SK-N-SH (cell line): ENCODE measurements around the gene HDAC4. TPM values are rescaled to one million over a fixed set of nuclear protein-coding genes. Genes with fewer than 3 reads are reported as not detected.
A peak's percentile ranks its signal among the peaks of the same experiment; 100 is the strongest.

Experiments used
- CTCF ChIA-PET: fragments of 300-600, 350-600 bp; formaldehyde crosslinking; extraction: SDS; loops from one replicate; lab custom pipeline; 2021; lab: Yijun Ruan, JAX
- POLR2A ChIA-PET: fragments of 350-600 bp; sonication (Branson Sonifier 250); formaldehyde crosslinking; extraction: SDS; loops from one replicate; lab custom pipeline; 2020; ENCODE audit warnings: antibody characterized with exemption, inconsistent platforms; lab: Yijun Ruan, JAX
- DNase-seq: peaks from one replicate; pipeline ENCODE4 v3.0.0; 2012
- H2AFZ ChIP-seq: fragments of 200-600 bp; sonication (generic); 2 replicates; pipeline ENCODE4 v1.8.1; 2016; ENCODE audit warnings: antibody characterized with exemption, mild to moderate bottlenecking, low read depth
- H3F3A ChIP-seq: fragments of 200-600 bp; sonication (generic); replicated peaks from 2 replicates; pipeline ENCODE3; 2016; ENCODE audit warnings: antibody characterized with exemption, mild to moderate bottlenecking; ENCODE audit not compliant: insufficient read depth
- H3K27ac ChIP-seq, 2 experiments: fragments of 200-500 bp in 1 of 2; fragments of 200-600 bp in 1 of 2; sonication (Bioruptor generic) in 1 of 2; sonication (generic), shearing (Covaris generic) in 1 of 2; 2 replicates each; pipeline versions ENCODE4 v1.5.1 to v1.6.1; 2014 to 2016; ENCODE audit warnings: low read depth in 2 of 2, inconsistent platforms in 1 of 2, low read length in 1 of 2, mild to moderate bottlenecking in 1 of 2, mixed read lengths in 1 of 2
- H3K27me3 ChIP-seq: fragments of 200-600 bp; sonication (generic), shearing (Covaris generic); 2 replicates; pipeline ENCODE4 v1.6.1; 2016; ENCODE audit warnings: mixed run types; ENCODE audit not compliant: insufficient read depth
- H3K36me3 ChIP-seq, 2 experiments: fragments of 200-500 bp in 1 of 2; fragments of 200-600 bp in 1 of 2; sonication (Bioruptor generic) in 1 of 2; sonication (generic) in 1 of 2; replicated peaks in 1 of 2; 2 replicates each; pipeline versions ENCODE3 to v1.5.1; 2014 to 2016; ENCODE audit warnings: low read length in 1 of 2, mild to moderate bottlenecking in 1 of 2; ENCODE audit not compliant: insufficient read depth in 2 of 2, control insufficient read depth in 1 of 2
- H3K4me1 ChIP-seq, 2 experiments: fragments of 200-500 bp in 1 of 2; fragments of 200-600 bp in 1 of 2; sonication (Bioruptor generic) in 1 of 2; sonication (generic), shearing (Covaris generic) in 1 of 2; 2 replicates each; pipeline versions ENCODE4 v1.5.1 to v1.6.1; 2014 to 2016; ENCODE audit warnings: low read depth in 1 of 2, low read length in 1 of 2, mixed run types in 1 of 2; ENCODE audit not compliant: insufficient read depth in 2 of 2, control insufficient read depth in 1 of 2
- H3K4me2 ChIP-seq: fragments of 200-600 bp; sonication (generic), shearing (Covaris generic); 2 replicates; pipeline ENCODE4 v1.6.1; 2017; ENCODE audit warnings: mixed run types
- H3K4me3 ChIP-seq, 2 experiments: fragments of 200-500 bp in 1 of 2; fragments of 200-600 bp in 1 of 2; sonication (Bioruptor generic) in 1 of 2; sonication (generic), shearing (Covaris generic) in 1 of 2; 2 replicates each; pipeline versions ENCODE4 v1.5.1 to v1.8.1; 2014 to 2016; ENCODE audit warnings: low read depth in 2 of 2, inconsistent platforms in 1 of 2, low read length in 1 of 2, mild to moderate bottlenecking in 1 of 2, mixed read lengths in 1 of 2, moderate library complexity in 1 of 2
- H3K79me2 ChIP-seq: fragments of 200-600 bp; sonication (generic); 2 replicates; pipeline ENCODE4 v1.8.1; 2017; ENCODE audit warnings: mild to moderate bottlenecking; ENCODE audit not compliant: insufficient read depth
- H3K9ac ChIP-seq: fragments of 200-600 bp; sonication (generic); 2 replicates; pipeline ENCODE4 v1.6.1; 2017; ENCODE audit warnings: mixed run types
- H3K9me2 ChIP-seq: fragments of 200-600 bp; sonication (generic); 2 replicates; pipeline ENCODE4 v1.6.1; 2017; ENCODE audit warnings: mixed run types
- H3K9me3 ChIP-seq: fragments of 200-600 bp; sonication (generic); 2 replicates; pipeline ENCODE4 v1.6.1; 2017; ENCODE audit warnings: mixed run types, mild to moderate bottlenecking, moderate library complexity
- H4K20me1 ChIP-seq: fragments of 200-600 bp; sonication (generic); 2 replicates; pipeline ENCODE4 v1.6.1; 2017; ENCODE audit warnings: mild to moderate bottlenecking, mixed run types; ENCODE audit not compliant: insufficient read depth
- CHD2 ChIP-seq: fragments of 150-350 bp; IDR thresholded peaks from 2 replicates; pipeline ENCODE4 v1.6.1; 2018; ENCODE audit warnings: low read length; ENCODE audit not compliant: partially characterized antibody
- EP300 ChIP-seq, 2 experiments: IDR thresholded peaks; 2 replicates each; pipeline versions ENCODE4 v1.4.0 to v1.6.1; 2012; ENCODE audit warnings: borderline replicate concordance in 1 of 2, low read depth in 1 of 2, low read length in 1 of 2
- FOXJ3 ChIP-seq: sonication (generic); formaldehyde crosslinking; IDR thresholded peaks from 2 replicates; pipeline ENCODE4 v1.5.1; 2020; ENCODE audit warnings: mild to moderate bottlenecking, missing genetic modification reagents
- GATA2 ChIP-seq: sonication (generic); formaldehyde crosslinking; IDR thresholded peaks from 2 replicates; pipeline ENCODE4 v1.5.0; 2020; ENCODE audit warnings: mild to moderate bottlenecking, missing genetic modification reagents
- JUND ChIP-seq: IDR thresholded peaks from 2 replicates; pipeline ENCODE4 v1.4.0; 2012
- NFIC ChIP-seq: IDR thresholded peaks from 2 replicates; pipeline ENCODE4 v1.4.0; 2012; ENCODE audit warnings: borderline replicate concordance
- POLR2AphosphoS5 ChIP-seq: IDR thresholded peaks from 2 replicates; pipeline ENCODE4 v1.6.1; 2012; ENCODE audit warnings: low read depth, low read length
- RCOR1 ChIP-seq: fragments of 150-350 bp; IDR thresholded peaks from 2 replicates; pipeline ENCODE4 v1.6.1; 2017; ENCODE audit warnings: antibody characterized with exemption, low read length
- RFX5 ChIP-seq: IDR thresholded peaks from 2 replicates; pipeline ENCODE4 v1.6.1; 2012; ENCODE audit warnings: mild to moderate bottlenecking, improper control_type of control experiment, low read length
- RXRA ChIP-seq: IDR thresholded peaks from 2 replicates; pipeline ENCODE4 v1.4.0; 2012; ENCODE audit warnings: low read depth, mild to moderate bottlenecking, borderline replicate concordance
- YY1 ChIP-seq: IDR thresholded peaks from 2 replicates; pipeline ENCODE4 v1.4.0; 2012; ENCODE audit warnings: low read depth, mild to moderate bottlenecking
- WGBS: methylation state at CpG from one replicate; pipeline ENCODE4 v1.1.6; 2017; ENCODE audit warnings: low lambda C conversion rate; 5-methylcytosine and 5-hydroxymethylcytosine counted together
- polyA plus RNA-seq, 3 experiments: library from polyadenylated mRNA; depleted of rRNA; stranded (reverse); fragments of >200 nt; gene quantifications; 2 replicates each; pipeline ENCODE4 v1.2.3, GENCODE V29; 2012
- TF ChIP-seq, protein P1 (sequence below): fragments of 150-350 bp; IDR thresholded peaks from 2 replicates; pipeline ENCODE4 v1.6.1; 2016; ENCODE audit warnings: mild to moderate bottlenecking, low read depth, low read length

HDAC4 gene
- polyA plus RNA-seq, 1 of the 3 experiments (the other 2 are of a cell fraction): 5.5 TPM

DNA sequence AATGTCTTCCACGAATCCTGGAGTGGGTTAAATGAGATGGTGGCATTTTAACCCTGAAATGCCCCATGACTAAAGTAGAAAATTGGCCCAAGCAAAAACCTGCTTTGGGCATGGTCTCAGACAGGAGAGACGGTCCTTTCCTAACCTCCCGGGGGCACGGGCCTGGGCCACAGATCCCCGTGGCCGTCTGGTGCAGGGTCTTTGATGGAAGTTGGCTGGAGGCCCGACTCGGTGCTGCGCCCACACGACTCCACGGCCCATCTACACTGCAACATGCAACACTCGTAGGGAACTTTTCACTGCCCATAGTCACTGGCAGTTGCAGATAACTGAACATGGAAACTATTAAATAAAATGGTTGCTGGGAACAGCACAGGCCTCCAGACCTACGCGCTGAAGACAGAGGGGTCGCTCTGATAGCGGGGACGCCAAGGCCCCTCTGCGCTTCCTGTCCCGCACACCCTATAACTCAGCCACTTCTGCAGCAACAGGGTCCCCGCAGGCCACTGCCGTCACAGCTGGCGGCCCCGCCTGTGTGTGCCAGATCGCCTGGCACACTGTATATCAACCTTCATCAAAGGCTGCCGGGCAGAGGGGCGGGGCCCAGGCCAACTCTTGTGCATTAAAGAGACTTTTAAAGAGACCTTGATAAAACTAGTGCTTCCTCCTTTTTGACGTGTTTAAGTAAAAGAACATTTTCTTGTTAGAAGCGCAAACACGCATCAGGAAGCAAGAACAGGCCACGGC lies 338.8 kb downstream of the HDAC4 start:
- H3K9ac ChIP-seq: no peak overlapping the region
- H3F3A ChIP-seq: no peaks in the 10 kb centered on the region
- peak overlapping the region in 1 of 2 experiments; percentile 71; a peak in 2 of 4 replicates for H3K27ac ChIP-seq
- H2AFZ ChIP-seq: no peak overlapping the region
- peaks cover 0 to 42% of the 10 kb centered on the region in 2 experiments; a peak in 1 of 4 replicates for H3K4me1 ChIP-seq
- H3K27me3 ChIP-seq: no peaks in the 10 kb centered on the region
- no peaks in the 10 kb centered on the region for H3K9me2 ChIP-seq
- TF ChIP-seq EP300 (IDR thresholded peaks at IDR 0.05; ENCODE audit: borderline replicate concordance in 1 of 2, low read depth in 1 of 2, low read length in 1 of 2) (peak in 1 of 2 experiments; percentile 59; a peak in 1 of 4 replicates), CHD2 (peak; percentile 17), NFIC (no peak), RCOR1 (0 out of 2 replicates have a peak, but pooled peaks have one; percentile 10), GATA2 (CRISPR knock-in tag) (peak; percentile 53)
- ChIA-PET POLR2A (no interaction called here), CTCF (interaction anchor here (3.7 kb wide), 1 partner anchor 45 kb away, joined by 12 read pairs; no protein-coding TSS in a partner anchor)
- no peak overlapping the region for H3K4me2 ChIP-seq
- peak; percentile 85 for DNase-seq
- peaks cover 0 to 7% of the 10 kb centered on the region in 2 experiments for H3K36me3 ChIP-seq
- H4K20me1 ChIP-seq: no peaks in the 10 kb centered on the region
- no peaks in the 10 kb centered on the region for H3K79me2 ChIP-seq
- H3K9me3 ChIP-seq: 0 out of 2 replicates have a peak, but pooled peaks cover 4% of the 10 kb centered on the region
- H3K4me3 ChIP-seq: no peak overlapping the region
- 80% methylated on average over 20 of the region's 30 CpGs for WGBS

- TF ChIP-seq RXRA (no peak), RFX5 (no peak), GATA2 (CRISPR knock-in tag) (no peak), CHD2 (no peak), JUND (no peak), YY1 (no peak), RCOR1 (no peak), FOXJ3 (CRISPR knock-in tag) (no peak), POLR2AphosphoS5 (no peak)
- TF ChIP-seq, protein P1, sequence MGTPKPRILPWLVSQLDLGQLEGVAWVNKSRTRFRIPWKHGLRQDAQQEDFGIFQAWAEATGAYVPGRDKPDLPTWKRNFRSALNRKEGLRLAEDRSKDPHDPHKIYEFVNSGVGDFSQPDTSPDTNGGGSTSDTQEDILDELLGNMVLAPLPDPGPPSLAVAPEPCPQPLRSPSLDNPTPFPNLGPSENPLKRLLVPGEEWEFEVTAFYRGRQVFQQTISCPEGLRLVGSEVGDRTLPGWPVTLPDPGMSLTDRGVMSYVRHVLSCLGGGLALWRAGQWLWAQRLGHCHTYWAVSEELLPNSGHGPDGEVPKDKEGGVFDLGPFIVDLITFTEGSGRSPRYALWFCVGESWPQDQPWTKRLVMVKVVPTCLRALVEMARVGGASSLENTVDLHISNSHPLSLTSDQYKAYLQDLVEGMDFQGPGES: no peak
- H3F3A ChIP-seq: no peaks in the 10 kb centered on the region
- no peaks in the 10 kb centered on the region for H3K79me2 ChIP-seq
- CTCF ChIA-PET: interaction anchor here (3.7 kb wide), 1 partner anchor 46 kb away, joined by 12 read pairs; no protein-coding TSS in a partner anchor
- H4K20me1 ChIP-seq: no peaks in the 10 kb centered on the region
- no peak overlapping the region for H3K27ac ChIP-seq
- 97% methylated on average over 12 of the region's 12 CpGs for WGBS
- no peak for DNase-seq
- H3K4me2 ChIP-seq: no peak overlapping the region
- no peaks in the 10 kb centered on the region for H3K9me2 ChIP-seq
- H3K27me3 ChIP-seq: no peaks in the 10 kb centered on the region
- POLR2A ChIA-PET: no interaction called here
- H3K9me3 ChIP-seq: 0 out of 2 replicates have a peak, but pooled peaks cover 4% of the 10 kb centered on the region
- no peak overlapping the region for H2AFZ ChIP-seq
- peaks cover 0 to 37% of the 10 kb centered on the region in 2 experiments; a peak in 1 of 4 replicates for H3K4me1 ChIP-seq
- no peak overlapping the region for H3K4me3 ChIP-seq
- peaks cover 0 to 4% of the 10 kb centered on the region in 2 experiments for H3K36me3 ChIP-seq
- no peak overlapping the region for H3K9ac ChIP-seq
Observed at GRCh38 chr2:239061121-239061666, 339.6 kb downstream of the HDAC4 start.
